ENCODE results near the gene GRIK4. TPM values are rescaled to one million over a fixed set of nuclear protein-coding genes. Genes with fewer than 3 reads are reported as not detected.

Gene GRIK4
- total and polyA plus RNA-seq, 2 donors (not counting 3 experiments of a cell fraction or from before 2014, with no cell fraction given), result 0.81 to 1.6 TPM

DNA sequence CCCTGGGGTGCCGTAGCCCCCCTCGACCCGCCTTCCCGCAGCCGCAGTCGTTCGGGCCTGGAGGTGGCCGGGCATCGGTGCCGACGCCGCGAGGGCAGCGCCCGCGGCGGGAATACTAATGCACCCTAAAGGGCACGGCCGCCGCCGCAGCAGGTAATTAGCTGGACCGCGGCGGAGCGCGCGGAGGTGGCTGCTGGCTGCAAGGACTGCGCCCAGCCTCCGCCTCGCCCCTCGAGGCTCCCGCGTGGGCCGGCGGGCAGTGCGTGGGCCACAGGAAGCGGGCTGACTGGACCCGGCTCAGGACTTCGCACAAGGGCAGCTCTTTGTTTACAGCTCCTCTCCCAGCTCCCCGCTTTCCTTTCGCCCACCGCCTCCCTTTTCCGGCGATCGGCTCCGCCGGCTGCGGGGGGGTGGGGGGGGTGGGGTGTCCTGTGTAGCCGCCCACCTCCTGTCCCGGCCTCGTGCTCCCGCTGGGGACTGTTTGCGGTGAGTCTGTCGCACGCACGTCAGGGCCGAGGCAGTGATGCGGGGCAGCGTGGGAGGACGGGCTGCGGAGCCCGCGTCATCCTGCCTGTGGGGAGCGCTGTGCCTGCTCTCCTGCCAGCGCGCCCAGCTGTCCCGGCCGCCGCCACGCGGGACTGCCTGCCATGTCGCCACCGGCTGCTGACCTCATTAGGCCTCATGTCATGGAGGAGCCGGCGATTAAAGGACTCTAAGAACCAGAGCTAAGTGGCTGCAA, 53.2 kb downstream of the GRIK4 start:
- dilution Hi-C loops (cut with MboI; ENCODE audit: extremely low pct_ligation_motif_present, low sequenced_read_pairs) (no loop called here), intact Hi-C loops (cut with micrococcal nuclease) (loop anchor here (1.0 to 10.0 kb wide), 2 partner anchors 216 to 350 kb away; partner anchors contain the start of gene OAF)
- H2AFZ ChIP-seq (ENCODE audit: low read depth, low read length), result peak overlapping the region; percentile 83
- ChIA-PET CTCF (interaction anchor here (1.8 to 5.1 kb wide), 6 partner anchors 14 to 120 kb away, joined by 4 to 27 read pairs (median 15); partner anchors contain the start of gene GRIK4), POLR2A (no interaction called here)
- peak overlapping the region; percentile 58 for H3K9ac ChIP-seq (replicated peaks; ENCODE audit: extremely low read depth, insufficient read depth, low read length)
- DNase-seq (ENCODE audit: low read depth, low spot score) (peak; percentile 45), FAIRE-seq (peak; percentile 8)
- H4K20me1 ChIP-seq (replicated peaks; ENCODE audit: control insufficient read depth, extremely low read depth, insufficient read depth, low read length), result no peaks in the 10 kb centered on the region
- H3K4me2 ChIP-seq (ENCODE audit: insufficient read depth, low read length), result peak overlapping the region; percentile 59
- BruUV-seq (replicated peaks), result no TSS peak
- no peaks in the 10 kb centered on the region for H3K9me1 ChIP-seq (replicated peaks; ENCODE audit: control insufficient read depth, extremely low read depth, insufficient read depth, low read length)
- H3K4me3 ChIP-seq (replicated peaks in 1 of 3; ENCODE audit: insufficient read depth in 1 of 3, low read depth in 1 of 3, low read length in 3 of 3), result peak overlapping the region in 2 of 3 experiments; percentile 24 to 39
- H3K9me3 ChIP-seq (replicated peaks; ENCODE audit: control insufficient read depth, insufficient read depth, low read length), result no peaks in the 10 kb centered on the region
- TF ChIP-seq FOS (IDR thresholded peaks at IDR 0.05; ENCODE audit: borderline replicate concordance, insufficient read depth, low read length) (no peak), GATA2 (IDR thresholded peaks at IDR 0.05; ENCODE audit: insufficient read depth, insufficient read length, low read depth, low read length) (no peak), POLR2A (IDR thresholded peaks at IDR 0.05; ENCODE audit: low read depth, low read length) (no peak)
- TF ChIP-seq, protein P1, sequence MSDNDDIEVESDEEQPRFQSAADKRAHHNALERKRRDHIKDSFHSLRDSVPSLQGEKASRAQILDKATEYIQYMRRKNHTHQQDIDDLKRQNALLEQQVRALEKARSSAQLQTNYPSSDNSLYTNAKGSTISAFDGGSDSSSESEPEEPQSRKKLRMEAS (IDR thresholded peaks at IDR 0.05; ENCODE audit: insufficient read depth, insufficient read length), result peak; percentile 6
- TF ChIP-seq, protein P2, sequence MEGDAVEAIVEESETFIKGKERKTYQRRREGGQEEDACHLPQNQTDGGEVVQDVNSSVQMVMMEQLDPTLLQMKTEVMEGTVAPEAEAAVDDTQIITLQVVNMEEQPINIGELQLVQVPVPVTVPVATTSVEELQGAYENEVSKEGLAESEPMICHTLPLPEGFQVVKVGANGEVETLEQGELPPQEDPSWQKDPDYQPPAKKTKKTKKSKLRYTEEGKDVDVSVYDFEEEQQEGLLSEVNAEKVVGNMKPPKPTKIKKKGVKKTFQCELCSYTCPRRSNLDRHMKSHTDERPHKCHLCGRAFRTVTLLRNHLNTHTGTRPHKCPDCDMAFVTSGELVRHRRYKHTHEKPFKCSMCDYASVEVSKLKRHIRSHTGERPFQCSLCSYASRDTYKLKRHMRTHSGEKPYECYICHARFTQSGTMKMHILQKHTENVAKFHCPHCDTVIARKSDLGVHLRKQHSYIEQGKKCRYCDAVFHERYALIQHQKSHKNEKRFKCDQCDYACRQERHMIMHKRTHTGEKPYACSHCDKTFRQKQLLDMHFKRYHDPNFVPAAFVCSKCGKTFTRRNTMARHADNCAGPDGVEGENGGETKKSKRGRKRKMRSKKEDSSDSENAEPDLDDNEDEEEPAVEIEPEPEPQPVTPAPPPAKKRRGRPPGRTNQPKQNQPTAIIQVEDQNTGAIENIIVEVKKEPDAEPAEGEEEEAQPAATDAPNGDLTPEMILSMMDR (IDR thresholded peaks at IDR 0.05; ENCODE audit: extremely low read depth in 1 of 2, insufficient read depth in 1 of 2, low read depth in 1 of 2, low read length in 2 of 2), result peak in 1 of 2 donors; percentile 30
- no peaks in the 10 kb centered on the region for H3K79me2 ChIP-seq (ENCODE audit: control insufficient read depth, insufficient read depth, low read length)
- H3K27me3 ChIP-seq (ENCODE audit: control insufficient read depth in 2 of 2, insufficient read depth in 2 of 2, low read length in 2 of 2), result no peaks in the 10 kb centered on the region
- H3K27ac ChIP-seq (ENCODE audit: insufficient read depth, low read depth, low read length), result peak overlapping the region; percentile 88
- H3K36me3 ChIP-seq (ENCODE audit: control insufficient read depth in 2 of 2, extremely low read depth in 1 of 2, insufficient read depth in 2 of 2, low read length in 2 of 2), result no peaks in the 10 kb centered on the region
- H3K4me1 ChIP-seq (ENCODE audit: control insufficient read depth, extremely low read depth, insufficient read depth, low read length), result peaks cover 25% of the 10 kb centered on the region
